GM15510 (cell line): ENCODE measurements around the gene WDR33.

Experiments
- POLR2A ChIP-seq: IDR thresholded peaks from 3 replicates; pipeline ENCODE4 v1.6.1; 2011; ENCODE audit warnings: borderline replicate concordance; ENCODE audit not compliant: insufficient read length; ENCODE audit errors: extremely low read depth

Gene WDR33

DNA sequence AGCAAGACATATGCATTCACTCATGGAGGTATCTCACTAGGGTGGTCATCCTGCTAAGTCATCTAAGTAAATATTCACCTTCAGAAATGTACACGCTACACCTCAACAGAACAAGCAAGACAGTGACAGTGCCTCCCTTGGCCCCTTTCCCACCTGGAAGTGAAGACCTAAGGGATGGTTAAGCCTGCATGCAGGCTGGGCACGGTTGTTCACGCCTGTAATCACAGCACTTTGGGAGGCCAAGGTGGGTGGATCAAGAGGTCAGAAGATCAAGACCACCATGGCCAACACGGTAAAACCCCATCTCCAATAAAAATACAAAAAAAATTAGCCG lies 140.0 kb downstream of the WDR33 start:
- no peak for TF ChIP-seq POLR2A

DNA sequence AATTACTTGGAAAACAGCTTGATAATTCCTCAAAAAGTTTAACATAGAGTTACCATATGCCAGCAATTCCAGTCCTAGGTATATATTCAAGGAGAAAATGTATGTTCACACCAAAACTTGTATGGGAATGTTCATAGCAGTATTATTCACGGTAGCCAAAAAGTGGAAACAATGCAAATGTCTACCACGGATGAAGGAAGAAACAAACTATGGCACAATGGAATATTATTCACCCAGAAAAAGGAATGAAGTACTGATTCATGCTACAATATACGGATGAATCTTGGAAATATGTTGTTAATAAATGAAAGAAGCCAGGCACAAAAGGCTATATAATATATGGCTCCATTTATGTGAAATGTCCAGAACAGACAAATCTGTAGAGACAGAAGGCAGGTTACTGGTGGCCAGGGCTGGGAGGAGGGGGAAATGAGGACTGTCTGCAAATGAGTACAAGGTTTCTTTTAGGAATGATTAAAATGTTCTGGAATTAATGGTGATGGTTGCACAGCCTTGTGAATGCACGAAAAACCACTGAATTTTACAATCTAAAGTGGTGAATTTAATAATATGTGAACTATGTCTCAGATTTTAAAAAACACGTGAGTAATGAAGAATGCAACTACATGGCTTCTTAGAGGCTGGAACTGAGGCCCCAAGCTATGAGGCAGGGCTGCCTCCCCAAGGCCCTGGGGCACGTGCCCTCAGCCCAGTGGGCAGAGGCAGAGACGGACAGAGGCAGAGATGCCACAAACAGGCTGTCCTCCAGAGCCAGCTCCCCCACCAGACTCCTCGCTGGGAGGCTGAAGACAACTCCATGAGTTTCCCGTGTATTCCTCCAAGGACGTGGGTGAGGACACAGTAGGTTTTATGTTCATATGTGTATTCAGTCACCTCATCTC lies 140.7 kb downstream of the WDR33 start:
- TF ChIP-seq POLR2A: no peak

DNA sequence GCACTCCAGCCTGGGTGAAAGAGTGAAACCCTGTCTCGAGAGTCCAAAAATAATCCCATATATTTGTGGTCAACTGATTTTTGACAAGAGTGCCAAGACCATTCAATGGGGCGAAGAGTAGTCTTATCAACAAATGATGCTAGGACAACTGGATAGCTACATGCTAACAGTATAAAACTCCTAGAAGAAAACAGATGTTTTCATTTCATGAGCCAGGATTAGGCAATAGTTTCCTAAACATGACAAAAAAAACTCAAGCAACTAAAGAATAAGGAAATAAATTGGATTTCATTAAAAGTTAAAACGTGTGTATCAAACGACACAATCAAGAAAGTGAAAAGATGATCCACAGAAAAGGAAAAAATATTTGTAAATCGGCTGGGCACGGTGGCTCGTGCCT lies 141.9 kb downstream of the WDR33 start:
- TF ChIP-seq POLR2A: no peak

DNA sequence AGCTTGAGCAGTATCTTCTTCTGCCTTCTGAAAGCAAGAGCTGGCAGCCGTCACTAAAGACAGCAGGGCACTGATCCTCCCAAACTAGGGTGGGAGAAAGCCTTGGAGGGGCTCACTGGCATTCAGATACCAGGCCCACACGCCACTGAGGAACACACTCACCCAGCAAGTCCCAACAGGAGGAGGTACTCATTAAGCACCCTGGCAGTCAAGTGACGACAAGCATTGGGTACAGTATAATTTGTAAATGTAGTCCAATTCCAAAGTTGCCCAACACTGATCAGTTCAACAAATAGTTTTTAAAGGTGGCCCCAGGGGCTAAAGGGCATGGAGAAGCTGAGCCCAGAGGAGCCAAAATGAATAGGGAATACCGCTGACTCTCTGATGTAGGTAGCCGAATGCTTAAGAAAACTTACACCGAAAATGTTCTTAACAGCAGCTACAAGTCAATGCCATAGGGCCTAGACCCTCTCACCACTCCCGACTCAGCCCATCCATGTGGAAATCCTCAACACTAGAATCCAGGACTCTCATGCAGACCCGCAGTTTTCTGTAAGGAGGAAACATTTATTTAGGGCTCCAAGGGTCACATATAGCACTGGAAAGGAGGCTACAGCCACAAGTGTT lies 145.6 kb downstream of the WDR33 start:
- TF ChIP-seq POLR2A: no peak

DNA sequence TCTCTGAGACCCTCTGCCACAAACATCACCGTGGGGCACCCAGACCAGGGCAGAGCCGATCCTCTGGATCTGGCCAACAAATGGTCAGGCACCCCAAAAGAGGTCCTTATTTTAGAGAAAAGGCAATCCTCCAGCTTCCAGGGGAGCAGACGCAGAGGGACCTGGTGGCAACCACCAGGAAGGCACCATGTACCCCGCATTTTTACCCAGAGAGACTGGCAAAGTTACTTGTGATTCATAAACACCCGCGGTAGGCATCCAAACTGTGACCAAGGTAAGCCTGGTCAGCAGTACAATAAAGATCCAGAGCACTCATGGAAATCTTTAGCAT lies 146.1 kb downstream of the WDR33 start:
- no peak for TF ChIP-seq POLR2A

DNA sequence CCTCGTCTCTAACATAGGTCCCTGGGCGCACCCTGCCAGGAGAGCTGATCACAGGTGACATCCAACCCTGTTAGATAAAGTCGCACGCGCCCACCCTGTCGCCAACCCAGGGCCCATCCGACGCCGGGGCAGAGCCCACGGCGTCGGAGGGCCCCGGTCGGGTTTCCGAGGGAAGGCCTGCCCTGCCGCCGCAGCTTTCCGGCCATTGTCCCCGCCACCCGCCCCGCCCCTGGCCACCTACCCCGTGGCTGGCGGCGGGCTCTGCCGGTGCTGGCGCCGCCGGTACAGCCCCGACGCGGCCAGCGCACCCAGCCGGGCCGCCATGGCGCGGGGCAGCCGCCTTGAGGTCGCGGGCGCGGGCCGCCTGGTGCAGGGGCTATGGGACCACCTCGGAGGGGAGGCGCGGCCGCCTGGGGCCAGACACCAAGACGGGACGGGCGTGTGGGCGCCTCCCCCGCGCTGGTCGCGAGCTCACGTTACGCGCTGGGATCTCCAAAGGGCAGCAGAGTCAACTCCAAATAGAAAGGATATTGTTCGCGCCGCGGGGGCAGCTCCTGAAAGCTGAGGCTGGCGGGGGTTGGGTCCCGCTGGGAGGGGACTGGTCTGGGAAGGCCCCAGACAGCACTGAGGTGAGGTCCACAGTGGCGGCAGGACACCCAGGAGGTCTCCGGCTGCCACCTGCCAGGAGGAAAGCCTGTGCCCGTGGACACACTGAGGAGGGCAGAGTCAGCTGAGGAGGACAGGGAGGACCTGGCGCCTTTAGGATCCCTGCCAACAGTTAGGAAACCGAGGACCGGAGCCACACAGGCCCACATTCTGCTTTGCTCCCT lies 146.7 kb downstream of the WDR33 start:
- no peak for TF ChIP-seq POLR2A

DNA sequence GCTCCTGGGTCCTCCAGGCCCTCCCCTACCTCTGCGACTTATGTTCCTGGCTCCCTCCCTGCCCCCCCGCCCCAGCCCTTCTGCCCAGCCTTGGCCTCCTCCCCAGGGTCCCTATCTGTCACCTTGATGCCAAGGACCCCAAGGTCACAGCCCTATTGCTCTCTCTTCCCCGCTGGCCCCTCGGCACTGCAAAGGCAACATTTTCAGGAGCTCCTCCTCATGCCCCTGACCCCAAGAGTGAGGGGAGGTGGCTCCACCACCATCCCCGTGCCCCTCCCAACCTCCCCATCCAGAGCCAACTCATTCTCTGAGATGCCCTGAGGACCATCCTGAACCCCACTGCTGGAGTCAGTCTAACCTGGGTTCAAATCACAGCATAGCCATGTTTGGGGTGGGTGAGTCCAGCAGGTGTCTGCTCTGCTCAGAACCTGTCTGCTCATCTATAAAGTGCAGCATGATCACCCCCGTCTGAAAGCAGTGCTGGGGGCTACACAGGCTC lies 147.4 kb downstream of the WDR33 start:
- TF ChIP-seq POLR2A: no peak

DNA sequence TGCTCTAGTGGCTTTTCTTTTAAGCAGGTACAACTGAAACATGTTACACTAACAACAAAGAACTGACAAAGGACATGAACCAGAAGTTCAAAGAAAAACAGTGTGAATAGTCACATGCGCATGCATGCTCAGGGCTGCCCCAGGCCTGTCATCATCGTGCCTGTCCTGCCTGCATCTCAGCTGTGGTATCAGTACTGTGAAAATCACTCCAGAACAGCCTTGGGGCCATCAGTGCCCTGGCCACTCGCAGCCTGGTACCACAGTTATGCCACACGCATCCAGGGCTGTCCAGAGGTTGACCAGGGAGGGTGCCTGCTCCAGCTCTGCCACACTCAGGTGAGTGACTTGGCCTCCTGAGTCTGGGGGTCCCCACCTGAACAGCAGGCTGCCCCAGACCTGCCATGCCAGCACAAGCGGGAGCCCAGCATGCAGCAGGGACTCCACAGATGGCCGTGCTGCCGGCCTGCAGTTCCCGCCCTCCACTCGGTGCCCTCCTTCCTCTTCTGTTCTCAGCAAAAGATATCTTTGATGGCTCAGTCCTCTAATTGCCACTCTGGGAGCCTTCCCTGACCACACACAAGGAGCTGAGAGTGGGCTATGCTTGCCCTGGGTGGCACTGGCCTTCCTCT lies 147.9 kb downstream of the WDR33 start:
- TF ChIP-seq POLR2A: no peak

DNA sequence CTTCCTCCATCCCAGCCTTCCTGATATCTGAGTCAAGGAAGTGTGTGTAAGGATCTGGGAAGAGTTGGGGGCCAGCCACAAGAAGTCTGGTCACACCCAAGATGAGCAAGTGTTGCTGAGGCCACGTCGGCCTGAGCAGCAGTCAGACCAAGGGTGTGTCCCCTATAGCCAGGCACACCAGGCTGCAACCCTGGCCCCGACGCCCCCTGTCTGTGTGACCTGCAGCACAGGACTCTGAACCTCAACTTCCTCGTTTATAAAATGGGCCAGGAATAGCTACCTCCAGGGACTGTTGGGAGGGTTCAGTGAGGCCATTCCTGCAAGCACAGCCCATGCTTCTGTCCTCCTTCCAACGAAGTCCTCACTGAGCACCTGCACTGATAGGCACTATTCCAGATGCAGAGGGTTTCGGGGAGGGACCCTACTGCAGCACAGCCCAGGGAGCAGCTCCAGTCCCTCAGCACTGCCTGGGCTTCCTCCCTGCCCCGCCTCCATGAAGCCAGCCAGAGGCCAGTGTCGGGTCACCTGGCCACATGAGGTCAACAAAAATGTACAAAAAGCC lies 148.9 kb downstream of the WDR33 start:
- TF ChIP-seq POLR2A: no peak

DNA sequence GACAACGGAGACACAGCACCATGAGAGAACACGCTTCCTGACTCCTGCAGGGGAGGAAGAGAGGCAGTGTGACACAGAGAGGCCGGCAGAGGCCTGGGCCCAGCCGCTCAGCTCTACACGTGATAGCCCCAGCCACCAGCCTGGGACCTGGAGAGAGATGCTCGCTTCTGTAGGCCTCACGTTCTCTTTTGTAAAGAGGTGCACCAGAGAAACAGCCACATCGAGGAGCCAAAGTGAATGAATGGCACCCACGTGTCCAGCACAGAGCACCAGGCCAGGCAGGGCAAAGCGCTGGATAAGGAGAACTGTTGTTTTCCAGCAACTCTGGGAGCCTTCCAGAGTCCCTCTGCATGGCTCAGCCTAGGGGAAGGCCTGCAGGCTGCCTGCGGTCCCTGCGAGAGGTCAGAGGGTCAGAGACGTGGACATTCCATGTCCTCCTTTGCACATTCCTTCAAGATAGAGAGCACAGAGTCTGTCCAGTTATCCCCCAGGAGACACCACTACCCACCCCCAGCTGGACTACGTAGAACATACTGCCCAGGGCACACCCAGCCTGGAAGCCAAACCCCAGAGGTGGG lies 149.8 kb downstream of the WDR33 start:
- TF ChIP-seq POLR2A: no peak

DNA sequence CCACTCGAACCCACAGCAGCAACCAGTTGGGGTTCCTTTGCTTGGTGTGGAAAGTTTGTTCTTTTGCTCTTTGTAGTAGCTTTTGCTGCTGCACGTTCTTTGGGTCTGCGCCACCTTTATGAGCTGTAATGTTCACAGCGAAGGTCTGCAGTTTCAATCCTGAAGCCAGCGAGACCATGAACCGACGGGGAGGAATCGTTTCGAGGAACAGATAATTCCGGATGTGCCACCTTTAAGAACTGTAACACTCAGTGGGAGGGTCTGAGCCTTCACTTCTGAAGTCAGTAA lies 150.7 kb downstream of the WDR33 start:
- no peak for TF ChIP-seq POLR2A

DNA sequence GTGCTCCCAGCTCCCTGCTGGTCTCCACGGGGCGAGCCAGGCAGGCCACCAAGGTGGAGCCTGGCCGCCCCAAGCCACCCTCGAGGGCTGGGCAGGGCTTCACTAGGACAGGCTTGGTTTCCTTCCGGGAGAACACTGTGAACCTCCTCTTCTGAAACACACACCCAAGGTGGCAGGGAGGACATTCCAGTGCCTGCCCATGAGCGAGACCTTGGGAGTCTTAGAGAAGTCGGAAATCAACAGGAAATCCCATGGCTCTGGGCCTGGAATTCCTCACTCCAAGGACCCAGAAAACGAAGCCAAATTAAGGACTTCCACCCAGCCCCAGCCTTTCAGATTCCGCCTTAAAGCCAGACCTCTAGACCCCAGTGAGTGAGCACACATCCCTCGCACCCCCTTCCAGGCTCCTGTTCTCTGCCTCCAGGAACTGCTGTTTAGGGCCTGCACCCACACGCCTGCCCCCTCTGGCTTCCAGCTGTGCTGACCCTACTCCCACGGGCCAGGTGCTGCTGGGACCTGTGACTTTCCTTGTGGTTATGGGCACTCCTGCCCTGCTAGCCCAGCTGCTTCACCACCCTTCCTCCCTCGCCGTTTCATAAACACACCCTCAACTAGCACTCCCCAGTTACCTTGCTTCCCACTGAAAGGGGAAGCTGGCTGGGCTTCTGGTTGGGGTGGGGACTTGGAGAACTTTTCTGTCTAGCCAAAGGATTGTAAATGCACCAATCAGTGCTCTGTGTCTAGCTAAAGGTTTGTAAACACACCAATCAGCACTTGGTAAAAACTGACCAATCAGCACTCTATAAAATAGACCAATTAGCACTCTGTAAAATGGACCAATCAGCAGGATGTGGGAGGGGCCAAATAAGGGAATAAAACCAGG lies 151.3 kb downstream of the WDR33 start:
- TF ChIP-seq POLR2A: no peak

DNA sequence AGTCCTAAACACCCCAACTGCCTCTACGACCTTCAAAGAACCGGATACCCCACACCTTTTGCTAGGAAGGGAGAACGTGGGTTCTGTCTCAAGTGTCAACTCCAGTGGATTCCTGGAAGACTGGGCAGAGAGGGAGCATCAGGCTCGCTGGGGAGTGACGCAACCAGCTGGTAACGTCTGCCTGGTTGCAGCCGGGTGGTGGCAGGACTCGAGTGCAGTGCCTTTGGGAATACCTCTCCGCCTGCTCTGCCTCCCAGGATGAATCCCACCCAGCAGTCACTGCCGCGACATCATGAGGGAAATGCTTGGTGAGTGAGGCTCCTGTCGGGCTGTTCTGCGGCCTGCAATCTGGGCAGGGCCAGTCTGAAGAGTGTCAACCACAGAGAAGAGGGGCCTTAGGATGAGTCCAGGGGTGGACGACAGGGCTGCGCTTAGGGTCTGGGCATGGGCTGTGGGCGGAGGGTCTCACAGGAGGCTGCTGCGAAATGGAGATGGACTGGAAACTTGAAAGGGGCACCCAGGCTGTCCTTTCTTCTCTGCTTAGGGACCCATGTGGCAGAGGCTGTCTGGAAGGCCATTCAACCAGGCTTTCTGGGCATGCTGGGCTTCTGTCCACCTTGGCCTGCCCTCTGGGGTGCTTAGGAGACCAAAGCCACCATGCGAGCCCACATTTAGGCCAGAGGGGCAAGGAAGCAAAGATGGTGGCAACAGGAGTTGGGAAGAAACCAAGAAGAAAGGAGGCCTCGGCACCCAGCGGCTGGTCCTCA lies 152.1 kb downstream of the WDR33 start:
- TF ChIP-seq POLR2A: no peak
